NB4 (cell line): ENCODE measurements around the gene FADS3.

Source experiments
- DNase-seq: peaks from one replicate; pipeline ENCODE4 v3.0.0; 2010; ENCODE audit warnings: low read depth
- H3K4me3 ChIP-seq: one replicate; pipeline ENCODE4 v1.5.1; 2011; ENCODE audit warnings: mild to moderate bottlenecking, low read depth, low read length, moderate library complexity
- MYC ChIP-seq: IDR thresholded peaks from 2 replicates; pipeline ENCODE4 v1.6.1; 2011; ENCODE audit warnings: low read depth, low read length
- POLR2A ChIP-seq: IDR thresholded peaks from 2 replicates; pipeline ENCODE4 v1.6.1; 2011; ENCODE audit warnings: mild to moderate bottlenecking; ENCODE audit not compliant: insufficient read length; ENCODE audit errors: extremely low read depth
- TF ChIP-seq, protein P1 (sequence below): IDR thresholded peaks from 2 replicates; pipeline ENCODE4 v1.6.1; 2011; ENCODE audit warnings: low read depth, low read length
- TF ChIP-seq, protein P2 (sequence below): IDR thresholded peaks from one replicate; pipeline ENCODE4 v1.5.1; 2012; ENCODE audit warnings: low read depth, low read length

The FADS3 gene

GRCh38 chr11:61919705-61920631 is 28.6 kb upstream of the FADS3 start:
- H3K4me3 ChIP-seq = no peak overlapping the region
- no peak for DNase-seq
- TF ChIP-seq, protein P1, sequence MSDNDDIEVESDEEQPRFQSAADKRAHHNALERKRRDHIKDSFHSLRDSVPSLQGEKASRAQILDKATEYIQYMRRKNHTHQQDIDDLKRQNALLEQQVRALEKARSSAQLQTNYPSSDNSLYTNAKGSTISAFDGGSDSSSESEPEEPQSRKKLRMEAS = no peak
- TF ChIP-seq, protein P2, sequence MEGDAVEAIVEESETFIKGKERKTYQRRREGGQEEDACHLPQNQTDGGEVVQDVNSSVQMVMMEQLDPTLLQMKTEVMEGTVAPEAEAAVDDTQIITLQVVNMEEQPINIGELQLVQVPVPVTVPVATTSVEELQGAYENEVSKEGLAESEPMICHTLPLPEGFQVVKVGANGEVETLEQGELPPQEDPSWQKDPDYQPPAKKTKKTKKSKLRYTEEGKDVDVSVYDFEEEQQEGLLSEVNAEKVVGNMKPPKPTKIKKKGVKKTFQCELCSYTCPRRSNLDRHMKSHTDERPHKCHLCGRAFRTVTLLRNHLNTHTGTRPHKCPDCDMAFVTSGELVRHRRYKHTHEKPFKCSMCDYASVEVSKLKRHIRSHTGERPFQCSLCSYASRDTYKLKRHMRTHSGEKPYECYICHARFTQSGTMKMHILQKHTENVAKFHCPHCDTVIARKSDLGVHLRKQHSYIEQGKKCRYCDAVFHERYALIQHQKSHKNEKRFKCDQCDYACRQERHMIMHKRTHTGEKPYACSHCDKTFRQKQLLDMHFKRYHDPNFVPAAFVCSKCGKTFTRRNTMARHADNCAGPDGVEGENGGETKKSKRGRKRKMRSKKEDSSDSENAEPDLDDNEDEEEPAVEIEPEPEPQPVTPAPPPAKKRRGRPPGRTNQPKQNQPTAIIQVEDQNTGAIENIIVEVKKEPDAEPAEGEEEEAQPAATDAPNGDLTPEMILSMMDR = no peak
- no peak for TF ChIP-seq MYC
- TF ChIP-seq POLR2A = no peak

GRCh38 chr11:61918938-61919704 is 27.8 kb upstream of the FADS3 start:
- TF ChIP-seq MYC (no peak), POLR2A (no peak)
- TF ChIP-seq, protein P1 = no peak
- TF ChIP-seq, protein P2 = no peak
- H3K4me3 ChIP-seq = no peak overlapping the region
- no peak for DNase-seq

DNA sequence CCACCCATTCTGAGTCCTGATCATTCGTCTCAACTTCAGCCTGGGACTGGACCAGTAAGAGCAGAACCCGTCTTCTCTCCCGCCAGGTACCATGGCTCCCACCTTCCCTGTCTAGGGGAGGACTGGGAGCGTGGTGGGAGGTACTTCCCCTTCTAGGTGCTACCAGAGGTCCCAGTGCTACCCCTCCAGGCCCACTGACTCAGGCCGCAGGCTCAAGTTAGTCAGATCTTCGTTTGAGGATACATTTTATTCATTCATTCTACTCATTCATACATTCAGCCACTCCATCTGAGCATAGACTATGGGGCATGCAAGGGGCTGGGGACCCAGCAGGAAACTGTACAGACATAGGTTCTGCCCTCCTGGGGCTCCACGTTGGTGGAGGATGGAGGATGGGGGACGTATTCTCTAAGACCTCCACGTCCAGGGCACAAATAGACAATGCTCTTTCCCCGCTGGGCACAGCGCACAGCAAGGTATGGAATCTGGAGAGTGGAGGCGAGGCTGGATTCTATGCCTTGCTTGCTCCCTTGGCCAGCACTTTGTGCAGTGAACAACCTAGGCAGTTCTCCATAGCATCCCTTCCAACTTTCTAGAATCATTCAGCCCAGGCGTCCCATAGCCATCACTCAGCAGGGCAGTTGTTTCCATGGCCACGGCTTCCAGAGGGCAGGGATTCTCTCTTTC is 27.0 kb upstream of the FADS3 start:
- H3K4me3 ChIP-seq = no peak overlapping the region
- TF ChIP-seq, protein P1 = no peak
- TF ChIP-seq POLR2A = no peak
- no peak for TF ChIP-seq MYC
- TF ChIP-seq, protein P2 = no peak
- DNase-seq = no peak

DNA sequence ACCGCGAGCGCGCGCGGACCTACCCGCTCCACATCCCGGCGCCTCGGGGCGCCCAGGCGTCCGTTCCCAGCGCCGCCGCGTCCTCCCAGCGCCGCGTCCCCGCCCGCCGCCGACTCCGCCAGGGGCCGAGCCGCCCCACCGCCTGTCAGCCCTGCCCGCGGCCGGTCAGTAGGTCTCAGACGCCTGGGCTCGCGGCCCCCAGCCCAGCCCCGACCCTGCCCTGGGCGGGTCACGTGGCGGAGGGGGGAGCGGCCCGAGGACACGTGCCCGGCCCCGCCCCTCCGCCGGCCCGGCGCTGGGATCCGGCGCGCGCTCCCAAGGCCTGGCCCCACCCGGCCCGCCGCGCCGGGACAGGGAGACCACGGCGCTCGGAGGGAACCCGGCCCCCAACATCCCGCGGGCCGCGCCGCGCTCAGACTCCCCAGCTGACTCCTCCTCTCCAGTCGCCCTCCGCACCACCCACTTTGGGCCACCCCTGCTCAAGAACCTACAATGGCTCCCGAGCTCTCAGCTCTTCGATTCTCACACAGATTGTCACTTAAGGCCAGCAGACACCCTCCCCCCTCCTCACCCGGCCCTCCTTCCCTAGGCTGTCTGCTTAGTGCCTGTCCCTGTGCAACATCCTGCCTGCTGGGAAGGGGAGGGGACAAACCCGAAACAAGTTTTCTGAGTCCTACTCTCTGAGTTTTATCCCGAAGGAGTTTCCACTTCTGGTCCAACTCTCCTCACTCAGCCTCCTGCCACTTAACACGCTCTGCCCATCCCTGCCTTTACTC is 26.2 kb upstream of the FADS3 start, which contains the start of gene RAB3IL1:
RAB3IL1 (minus strand) TSS at position 233 of the 776 bp plus-strand sequence; CDS start at position 34, 199 bp downstream.
- DNase-seq = no peak
- TF ChIP-seq, protein P2 = no peak
- TF ChIP-seq MYC (no peak), POLR2A (no peak)
- TF ChIP-seq, protein P1 = no peak
- H3K4me3 ChIP-seq = no peak within 1 kb of the TSS

GRCh38 chr11:61916737-61917333 is 25.5 kb upstream of the FADS3 start:
- DNase-seq = no peak
- no peak overlapping the region for H3K4me3 ChIP-seq
- TF ChIP-seq POLR2A (no peak), MYC (no peak)
- TF ChIP-seq, protein P2 = no peak
- TF ChIP-seq, protein P1 = no peak
